DOHH2 (cell line): ENCODE data around the gene KIF6.

Source experiments
- H3F3A ChIP-seq: fragments of 200-600 bp; sonication (generic), shearing (Covaris generic); 2 replicates; pipeline ENCODE4 v1.6.0; 2016; ENCODE audit warnings: antibody characterized with exemption, mild to moderate bottlenecking; ENCODE audit not compliant: control insufficient read depth, insufficient read depth
- H3K27ac ChIP-seq: fragments of 200-600 bp; sonication (generic); 2 replicates; pipeline ENCODE4 v1.5.1; 2014; ENCODE audit warnings: low read depth, mild to moderate bottlenecking, low read length, moderate library complexity
- H3K27me3 ChIP-seq: fragments of 200-600 bp; sonication (generic); 2 replicates; pipeline ENCODE4 v1.6.1; 2014; ENCODE audit warnings: mild to moderate bottlenecking, low read length, mixed read lengths; ENCODE audit not compliant: control insufficient read depth
- H3K36me3 ChIP-seq: fragments of 200-600 bp; sonication (generic); 2 replicates; pipeline ENCODE4 v1.6.1; 2014; ENCODE audit warnings: mild to moderate bottlenecking, low read length, moderate library complexity, mixed read lengths; ENCODE audit not compliant: control insufficient read depth
- H3K4me1 ChIP-seq: fragments of 200-600 bp; sonication (generic); 2 replicates; pipeline ENCODE4 v1.6.1; 2014; ENCODE audit warnings: mild to moderate bottlenecking, low read length, mixed read lengths; ENCODE audit not compliant: control insufficient read depth
- H3K4me2 ChIP-seq: fragments of 200-600 bp; sonication (generic); 2 replicates; pipeline ENCODE4 v1.6.0; 2014; ENCODE audit warnings: mild to moderate bottlenecking, low read length, moderate library complexity
- H3K4me3 ChIP-seq: fragments of 200-600 bp; sonication (generic); 2 replicates; pipeline ENCODE4 v1.5.1; 2014; ENCODE audit warnings: mild to moderate bottlenecking, low read length, mixed read lengths
- H3K79me2 ChIP-seq: fragments of 200-600 bp; sonication (generic); 2 replicates; pipeline ENCODE4 v1.6.1; 2014; ENCODE audit warnings: mild to moderate bottlenecking, low read length, mixed read lengths; ENCODE audit not compliant: control insufficient read depth
- H3K9me2 ChIP-seq: fragments of 200-600 bp; sonication (generic); replicated peaks from 2 replicates; pipeline ENCODE4 v1.6.1; 2014; ENCODE audit warnings: mild to moderate bottlenecking, low read length, mixed read lengths; ENCODE audit not compliant: control insufficient read depth
- H3K9me3 ChIP-seq: fragments of 200-600 bp; sonication (generic); 2 replicates; pipeline ENCODE4 v1.6.1; 2014; ENCODE audit warnings: antibody characterized with exemption, low read length, mixed read lengths; ENCODE audit not compliant: control insufficient read depth, insufficient read depth
- H4K20me1 ChIP-seq: fragments of 200-600 bp; sonication (generic); 2 replicates; pipeline ENCODE4 v1.6.0; 2014; ENCODE audit warnings: low read depth, mild to moderate bottlenecking, antibody characterized with exemption, low read length, moderate library complexity; ENCODE audit not compliant: control insufficient read depth, insufficient read depth
- EZH2phosphoT487 ChIP-seq: fragments of 200-600 bp; sonication (generic); IDR thresholded peaks from 2 replicates; pipeline ENCODE4 v1.6.1; 2017; ENCODE audit warnings: borderline replicate concordance, mild to moderate bottlenecking, antibody characterized with exemption, low read length, moderate library complexity, mixed read lengths
- TF ChIP-seq, protein P1 (sequence below): fragments of 200-600 bp; sonication (generic); IDR thresholded peaks from one replicate; pipeline ENCODE4 v1.5.1; 2014; ENCODE audit warnings: antibody characterized with exemption, mild to moderate bottlenecking, low read depth, low read length; ENCODE audit not compliant: poor library complexity, severe bottlenecking

Gene KIF6

DNA sequence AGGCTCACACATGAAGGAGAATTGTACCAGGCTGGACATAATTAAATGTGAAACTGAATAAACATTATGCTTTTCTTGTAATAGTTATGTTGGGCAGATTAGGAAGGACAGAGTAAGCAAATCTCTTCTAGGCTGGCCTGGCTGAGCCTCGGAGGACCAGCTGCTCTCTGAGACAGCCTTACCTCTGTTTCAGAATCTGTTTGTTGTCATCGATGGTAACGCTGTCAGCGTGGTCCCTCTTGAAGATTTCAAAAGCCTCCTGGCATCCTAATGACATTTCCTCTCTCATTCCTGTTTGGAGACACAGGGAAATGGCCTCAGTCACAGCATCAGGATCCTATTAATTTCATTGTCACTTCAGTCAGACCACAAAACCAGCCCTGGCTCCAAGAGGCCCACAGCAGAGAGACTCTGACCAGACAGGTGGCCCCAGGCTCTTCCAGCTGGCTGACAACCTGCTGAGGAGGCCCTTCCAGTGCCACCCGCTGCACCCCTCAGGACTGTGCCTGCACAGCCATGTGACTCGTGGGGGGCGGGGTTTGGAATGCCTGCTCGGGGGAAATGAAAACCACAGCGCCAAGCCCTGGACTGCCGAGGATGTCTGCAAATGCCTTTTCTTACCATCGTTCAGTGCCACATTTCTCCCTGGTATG lies 294.2 kb downstream of the KIF6 start:
- no peak overlapping the region for H3K27ac ChIP-seq
- no peaks in the 10 kb centered on the region for H3K9me3 ChIP-seq
- TF ChIP-seq, protein P1, sequence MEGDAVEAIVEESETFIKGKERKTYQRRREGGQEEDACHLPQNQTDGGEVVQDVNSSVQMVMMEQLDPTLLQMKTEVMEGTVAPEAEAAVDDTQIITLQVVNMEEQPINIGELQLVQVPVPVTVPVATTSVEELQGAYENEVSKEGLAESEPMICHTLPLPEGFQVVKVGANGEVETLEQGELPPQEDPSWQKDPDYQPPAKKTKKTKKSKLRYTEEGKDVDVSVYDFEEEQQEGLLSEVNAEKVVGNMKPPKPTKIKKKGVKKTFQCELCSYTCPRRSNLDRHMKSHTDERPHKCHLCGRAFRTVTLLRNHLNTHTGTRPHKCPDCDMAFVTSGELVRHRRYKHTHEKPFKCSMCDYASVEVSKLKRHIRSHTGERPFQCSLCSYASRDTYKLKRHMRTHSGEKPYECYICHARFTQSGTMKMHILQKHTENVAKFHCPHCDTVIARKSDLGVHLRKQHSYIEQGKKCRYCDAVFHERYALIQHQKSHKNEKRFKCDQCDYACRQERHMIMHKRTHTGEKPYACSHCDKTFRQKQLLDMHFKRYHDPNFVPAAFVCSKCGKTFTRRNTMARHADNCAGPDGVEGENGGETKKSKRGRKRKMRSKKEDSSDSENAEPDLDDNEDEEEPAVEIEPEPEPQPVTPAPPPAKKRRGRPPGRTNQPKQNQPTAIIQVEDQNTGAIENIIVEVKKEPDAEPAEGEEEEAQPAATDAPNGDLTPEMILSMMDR = no peak
- no peak for TF ChIP-seq EZH2phosphoT487
- H3K36me3 ChIP-seq = no peaks in the 10 kb centered on the region
- no peak overlapping the region for H3K4me2 ChIP-seq
- no peaks in the 10 kb centered on the region for H3F3A ChIP-seq
- no peaks in the 10 kb centered on the region for H3K9me2 ChIP-seq
- H3K4me1 ChIP-seq = no peaks in the 10 kb centered on the region
- H3K4me3 ChIP-seq = no peak overlapping the region
- H3K27me3 ChIP-seq = no peaks in the 10 kb centered on the region
- H4K20me1 ChIP-seq = no peaks in the 10 kb centered on the region
- H3K79me2 ChIP-seq = no peaks in the 10 kb centered on the region

DNA sequence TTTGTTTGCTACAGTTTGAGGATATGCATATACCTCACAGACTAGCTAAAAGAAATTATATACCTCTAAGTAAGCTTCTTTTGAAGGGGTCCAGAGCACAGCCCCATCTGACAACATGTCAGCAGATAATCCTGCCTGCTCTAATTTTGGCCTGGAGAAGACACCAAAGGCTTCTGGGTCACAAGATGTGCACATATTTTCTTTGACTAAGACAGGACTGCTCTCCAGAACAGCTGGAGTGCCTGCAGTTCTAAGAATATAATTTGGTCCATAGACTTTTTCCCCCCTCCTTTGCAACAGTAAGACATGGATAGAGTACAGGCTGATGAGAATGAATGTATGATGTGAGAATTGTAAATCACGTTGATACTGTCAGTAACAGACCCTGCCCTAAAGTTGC lies 294.8 kb downstream of the KIF6 start:
- H3K4me1 ChIP-seq = no peaks in the 10 kb centered on the region
- H3K27ac ChIP-seq = no peak overlapping the region
- no peak overlapping the region for H3K4me3 ChIP-seq
- H4K20me1 ChIP-seq = no peaks in the 10 kb centered on the region
- no peaks in the 10 kb centered on the region for H3F3A ChIP-seq
- no peaks in the 10 kb centered on the region for H3K79me2 ChIP-seq
- no peaks in the 10 kb centered on the region for H3K36me3 ChIP-seq
- H3K9me3 ChIP-seq = no peaks in the 10 kb centered on the region
- H3K4me2 ChIP-seq = no peak overlapping the region
- H3K9me2 ChIP-seq = no peaks in the 10 kb centered on the region
- no peak for TF ChIP-seq EZH2phosphoT487
- TF ChIP-seq, protein P1 = no peak
- no peaks in the 10 kb centered on the region for H3K27me3 ChIP-seq

DNA sequence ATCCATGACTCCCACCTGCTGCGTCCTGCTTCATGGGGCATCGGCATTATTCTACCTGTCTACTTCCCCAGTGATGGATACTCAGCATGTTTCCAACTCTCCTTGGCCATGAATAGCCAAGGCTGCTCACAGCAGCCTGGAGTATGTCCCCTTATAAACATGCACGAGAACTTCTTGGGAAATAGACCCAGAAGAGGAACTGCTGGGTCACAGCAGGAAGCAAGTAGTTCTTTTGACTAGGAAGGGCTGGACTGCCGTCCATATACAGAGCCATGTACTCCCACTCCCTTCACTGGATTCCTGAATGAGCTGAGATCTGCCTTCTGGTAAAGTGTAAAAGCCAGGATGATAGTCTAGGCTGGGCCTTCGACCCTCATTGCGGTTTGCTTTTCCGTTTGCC lies 296.4 kb downstream of the KIF6 start:
- H4K20me1 ChIP-seq = no peaks in the 10 kb centered on the region
- H3K79me2 ChIP-seq = no peaks in the 10 kb centered on the region
- TF ChIP-seq, protein P1 = no peak
- TF ChIP-seq EZH2phosphoT487 = no peak
- H3K9me3 ChIP-seq = no peaks in the 10 kb centered on the region
- H3K27ac ChIP-seq = no peak overlapping the region
- H3K27me3 ChIP-seq = no peaks in the 10 kb centered on the region
- no peaks in the 10 kb centered on the region for H3K9me2 ChIP-seq
- no peaks in the 10 kb centered on the region for H3K4me1 ChIP-seq
- no peaks in the 10 kb centered on the region for H3K36me3 ChIP-seq
- H3F3A ChIP-seq = no peaks in the 10 kb centered on the region
- H3K4me2 ChIP-seq = no peak overlapping the region
- no peak overlapping the region for H3K4me3 ChIP-seq

DNA sequence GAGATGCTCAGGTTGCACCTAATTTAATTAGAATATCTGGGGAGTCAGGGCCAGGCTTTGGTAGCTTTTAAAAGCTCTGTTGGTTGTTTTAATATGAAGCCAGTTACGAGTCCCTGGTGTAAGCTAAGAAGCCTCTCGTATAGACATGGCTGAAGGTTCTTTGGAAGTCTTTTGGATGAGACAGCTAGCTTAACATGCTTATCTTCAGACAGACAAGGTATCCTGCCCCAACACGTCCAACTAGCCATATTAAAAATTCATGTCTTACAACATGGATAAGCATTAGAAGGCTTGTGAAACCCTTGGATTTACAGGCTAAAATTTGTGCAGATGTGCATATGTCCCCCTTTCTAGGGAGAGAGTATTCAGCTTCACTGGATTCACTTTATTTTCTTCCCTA lies 297.1 kb downstream of the KIF6 start:
- H3K9me3 ChIP-seq = no peaks in the 10 kb centered on the region
- no peak overlapping the region for H3K4me2 ChIP-seq
- no peaks in the 10 kb centered on the region for H3K36me3 ChIP-seq
- no peaks in the 10 kb centered on the region for H3K79me2 ChIP-seq
- H3F3A ChIP-seq = no peaks in the 10 kb centered on the region
- H3K27me3 ChIP-seq = no peaks in the 10 kb centered on the region
- no peak for TF ChIP-seq EZH2phosphoT487
- TF ChIP-seq, protein P1 = no peak
- H3K9me2 ChIP-seq = no peaks in the 10 kb centered on the region
- no peak overlapping the region for H3K4me3 ChIP-seq
- H3K4me1 ChIP-seq = no peaks in the 10 kb centered on the region
- no peak overlapping the region for H3K27ac ChIP-seq
- H4K20me1 ChIP-seq = no peaks in the 10 kb centered on the region
